ENCODE measurements around the gene HEATR1.

HEATR1 gene

GRCh38 chr1:236545621-236546169, 58.6 kb downstream of the HEATR1 start:
- Histone ChIP-seq H3K4me2 (ENCODE audit: low read length) (no peak overlapping the region), H2AFZ (ENCODE audit: low read depth, low read length) (no peak overlapping the region), H4K20me1 (ENCODE audit: insufficient read depth, low read length) (peaks cover 4% of the 10 kb centered on the region; the same call in 1 of the 2 replicates), H3K36me3 (replicated peaks; ENCODE audit: low read depth, low read length) (peaks cover 71% of the 10 kb centered on the region), H3K27ac (ENCODE audit: low read length) (no peak overlapping the region), H3K79me2 (ENCODE audit: low read length) (no peaks in the 10 kb centered on the region), H3K9me3 (ENCODE audit: insufficient read depth, low read length) (no peaks in the 10 kb centered on the region), H3K9ac (ENCODE audit: low read length) (no peak overlapping the region), H3K4me3 (ENCODE audit: low read length) (no peak overlapping the region), H3K27me3 (ENCODE audit: low read depth, low read length) (no peaks in the 10 kb centered on the region), H3K4me1 (ENCODE audit: low read length) (no peaks in the 10 kb centered on the region)
- TF ChIP-seq CTCF (IDR thresholded peaks at IDR 0.05; ENCODE audit: low read depth, low read length) (no peak), EZH2phosphoT487 (IDR thresholded peaks at IDR 0.05; ENCODE audit: low read depth) (no peak)

- no peaks in the 10 kb centered on the region for H3K9me3 ChIP-seq (ENCODE audit: insufficient read depth, low read length)
- H3K27ac ChIP-seq (ENCODE audit: low read length), result no peak overlapping the region
- H3K9ac ChIP-seq (ENCODE audit: low read length), result no peak overlapping the region
- peaks cover 57% of the 10 kb centered on the region for H3K36me3 ChIP-seq (replicated peaks; ENCODE audit: low read depth, low read length)
- H2AFZ ChIP-seq (ENCODE audit: low read depth, low read length), result no peak overlapping the region
- H3K27me3 ChIP-seq (ENCODE audit: low read depth, low read length), result no peaks in the 10 kb centered on the region
- no peaks in the 10 kb centered on the region for H3K79me2 ChIP-seq (ENCODE audit: low read length)
- H3K4me1 ChIP-seq (ENCODE audit: low read length), result no peaks in the 10 kb centered on the region
- H3K4me3 ChIP-seq (ENCODE audit: low read length), result no peak overlapping the region
- H3K4me2 ChIP-seq (ENCODE audit: low read length), result no peak overlapping the region
- H4K20me1 ChIP-seq (ENCODE audit: insufficient read depth, low read length), result no peaks in the 10 kb centered on the region
- no peak for TF ChIP-seq EZH2phosphoT487 (IDR thresholded peaks at IDR 0.05; ENCODE audit: low read depth)
- no peak for TF ChIP-seq CTCF (IDR thresholded peaks at IDR 0.05; ENCODE audit: low read depth, low read length)
These were observed 61.1 kb downstream of the HEATR1 start for GRCh38 chr1:236543065-236543669.

- TF ChIP-seq EZH2phosphoT487 (IDR thresholded peaks at IDR 0.05; ENCODE audit: low read depth) (no peak), CTCF (IDR thresholded peaks at IDR 0.05; ENCODE audit: low read depth, low read length) (no peak)
- Histone ChIP-seq H3K4me1 (ENCODE audit: low read length) (no peaks in the 10 kb centered on the region), H3K9me3 (ENCODE audit: insufficient read depth, low read length) (no peaks in the 10 kb centered on the region), H3K27me3 (ENCODE audit: low read depth, low read length) (no peaks in the 10 kb centered on the region), H4K20me1 (ENCODE audit: insufficient read depth, low read length) (no peaks in the 10 kb centered on the region), H3K9ac (ENCODE audit: low read length) (no peak overlapping the region), H3K4me2 (ENCODE audit: low read length) (no peak overlapping the region), H2AFZ (ENCODE audit: low read depth, low read length) (no peak overlapping the region), H3K4me3 (ENCODE audit: low read length) (no peak overlapping the region), H3K27ac (ENCODE audit: low read length) (no peak overlapping the region), H3K79me2 (ENCODE audit: low read length) (no peaks in the 10 kb centered on the region), H3K36me3 (replicated peaks; ENCODE audit: low read depth, low read length) (peaks cover 44% of the 10 kb centered on the region)
These were observed 62.6 kb downstream of the HEATR1 start for GRCh38 chr1:236541710-236542109.

GRCh38 chr1:236540813-236541465, 63.4 kb downstream of the HEATR1 start:
- Histone ChIP-seq H3K4me3 (ENCODE audit: low read length) (no peak overlapping the region), H3K27ac (ENCODE audit: low read length) (no peak overlapping the region), H4K20me1 (ENCODE audit: insufficient read depth, low read length) (no peaks in the 10 kb centered on the region), H3K27me3 (ENCODE audit: low read depth, low read length) (no peaks in the 10 kb centered on the region), H3K4me2 (ENCODE audit: low read length) (no peak overlapping the region), H3K36me3 (replicated peaks; ENCODE audit: low read depth, low read length) (peaks cover 36% of the 10 kb centered on the region), H3K9me3 (ENCODE audit: insufficient read depth, low read length) (no peaks in the 10 kb centered on the region), H3K79me2 (ENCODE audit: low read length) (no peaks in the 10 kb centered on the region), H2AFZ (ENCODE audit: low read depth, low read length) (no peak overlapping the region), H3K9ac (ENCODE audit: low read length) (no peak overlapping the region), H3K4me1 (ENCODE audit: low read length) (no peaks in the 10 kb centered on the region)
- no peak for TF ChIP-seq CTCF (IDR thresholded peaks at IDR 0.05; ENCODE audit: low read depth, low read length)
- TF ChIP-seq EZH2phosphoT487 (IDR thresholded peaks at IDR 0.05; ENCODE audit: low read depth), result no peak

Data from OCI-LY3 (cell line).